ENCODE data around the gene NOLC1.

NOLC1 gene

DNA sequence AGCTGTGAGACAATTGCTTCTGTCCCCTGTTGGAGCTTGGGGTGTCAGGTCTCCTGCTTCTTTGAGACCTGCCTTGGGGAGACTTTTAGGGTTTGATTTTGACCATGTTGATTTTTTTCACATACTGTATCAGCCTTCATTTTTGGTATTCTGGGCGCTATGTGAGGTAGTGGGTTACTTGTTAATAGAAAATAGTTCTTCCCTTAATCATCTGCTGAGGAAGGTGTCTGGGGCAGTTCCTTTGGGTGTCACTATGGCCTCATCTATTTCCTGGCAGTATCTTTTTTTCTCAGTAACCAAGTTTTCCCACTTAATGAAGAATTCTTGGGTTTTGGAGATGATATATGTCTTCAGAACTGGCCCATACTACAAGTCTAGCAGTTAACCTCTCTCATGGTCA lies 4.6 kb upstream of the NOLC1 start:
- FAIRE-seq (no peak), DNase-seq (ENCODE audit: insufficient read length, low spot score) (no peak)
- TF ChIP-seq, protein P1, sequence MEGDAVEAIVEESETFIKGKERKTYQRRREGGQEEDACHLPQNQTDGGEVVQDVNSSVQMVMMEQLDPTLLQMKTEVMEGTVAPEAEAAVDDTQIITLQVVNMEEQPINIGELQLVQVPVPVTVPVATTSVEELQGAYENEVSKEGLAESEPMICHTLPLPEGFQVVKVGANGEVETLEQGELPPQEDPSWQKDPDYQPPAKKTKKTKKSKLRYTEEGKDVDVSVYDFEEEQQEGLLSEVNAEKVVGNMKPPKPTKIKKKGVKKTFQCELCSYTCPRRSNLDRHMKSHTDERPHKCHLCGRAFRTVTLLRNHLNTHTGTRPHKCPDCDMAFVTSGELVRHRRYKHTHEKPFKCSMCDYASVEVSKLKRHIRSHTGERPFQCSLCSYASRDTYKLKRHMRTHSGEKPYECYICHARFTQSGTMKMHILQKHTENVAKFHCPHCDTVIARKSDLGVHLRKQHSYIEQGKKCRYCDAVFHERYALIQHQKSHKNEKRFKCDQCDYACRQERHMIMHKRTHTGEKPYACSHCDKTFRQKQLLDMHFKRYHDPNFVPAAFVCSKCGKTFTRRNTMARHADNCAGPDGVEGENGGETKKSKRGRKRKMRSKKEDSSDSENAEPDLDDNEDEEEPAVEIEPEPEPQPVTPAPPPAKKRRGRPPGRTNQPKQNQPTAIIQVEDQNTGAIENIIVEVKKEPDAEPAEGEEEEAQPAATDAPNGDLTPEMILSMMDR (IDR thresholded peaks at IDR 0.05; ENCODE audit: insufficient read depth, missing control alignments), result no peak

DNA sequence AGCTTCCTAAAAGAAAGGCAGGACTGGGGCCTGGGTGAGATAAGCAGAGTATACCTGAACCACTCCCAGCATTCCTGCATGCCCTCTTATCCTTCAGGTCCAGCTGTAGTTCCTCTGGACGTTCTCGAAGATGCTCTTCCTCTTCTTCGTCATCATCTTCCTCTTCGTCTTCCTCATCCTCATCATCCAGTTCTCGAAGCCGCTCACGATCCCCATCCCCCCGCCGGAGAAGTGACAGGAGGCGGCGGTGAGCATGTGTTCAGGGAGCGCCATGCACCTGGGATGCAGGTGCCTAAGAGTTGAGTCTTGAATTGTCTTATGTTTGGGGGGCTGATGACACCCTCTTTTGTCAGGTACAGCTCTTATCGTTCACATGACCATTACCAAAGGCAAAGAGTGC lies 3.9 kb upstream of the NOLC1 start:
- DNase-seq (ENCODE audit: insufficient read length, low spot score), result no peak
- FAIRE-seq, result no peak
- TF ChIP-seq, protein P1 (IDR thresholded peaks at IDR 0.05; ENCODE audit: insufficient read depth, missing control alignments), result no peak

DNA sequence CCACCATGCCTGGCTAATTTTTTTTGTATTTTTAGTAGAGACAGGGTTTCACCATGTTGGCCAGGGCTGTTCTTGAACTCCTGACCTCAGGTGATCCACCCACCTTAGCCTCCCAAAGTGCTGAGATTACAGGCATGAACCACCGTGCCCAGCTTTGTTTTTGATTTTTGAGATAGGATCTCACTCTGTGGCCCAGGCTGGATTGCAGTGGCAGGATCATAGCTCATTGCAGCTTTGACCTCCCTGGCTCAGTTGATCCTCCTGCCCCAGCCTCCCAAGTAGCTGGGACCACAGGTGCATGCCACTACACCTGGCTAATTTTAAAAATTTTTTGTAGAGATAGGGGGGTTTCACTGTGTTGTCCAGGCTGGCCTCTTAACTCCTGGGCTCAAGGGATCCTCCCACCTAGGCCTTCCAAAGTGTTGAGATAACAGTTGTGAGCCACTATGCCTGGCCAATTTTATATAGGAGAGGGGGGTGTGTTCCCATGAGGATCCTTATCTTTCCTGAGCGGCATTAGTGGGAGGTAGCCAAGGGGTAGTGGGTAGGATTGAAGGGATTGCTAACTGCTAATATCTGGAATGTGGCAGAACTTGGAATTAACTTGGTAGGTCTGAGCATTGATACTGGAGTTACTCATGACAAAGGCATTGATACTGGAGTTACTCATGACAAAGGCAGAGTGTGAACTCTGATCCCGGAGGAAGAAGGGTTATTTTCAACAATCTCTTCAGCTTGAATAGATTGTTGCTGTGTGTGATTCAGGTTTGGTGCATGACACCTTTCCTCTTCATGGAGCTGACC lies 1.0 kb upstream of the NOLC1 start:
- FAIRE-seq, result no peak
- no peak for DNase-seq (ENCODE audit: insufficient read length, low spot score)
- TF ChIP-seq, protein P1 (IDR thresholded peaks at IDR 0.05; ENCODE audit: insufficient read depth, missing control alignments), result no peak

DNA sequence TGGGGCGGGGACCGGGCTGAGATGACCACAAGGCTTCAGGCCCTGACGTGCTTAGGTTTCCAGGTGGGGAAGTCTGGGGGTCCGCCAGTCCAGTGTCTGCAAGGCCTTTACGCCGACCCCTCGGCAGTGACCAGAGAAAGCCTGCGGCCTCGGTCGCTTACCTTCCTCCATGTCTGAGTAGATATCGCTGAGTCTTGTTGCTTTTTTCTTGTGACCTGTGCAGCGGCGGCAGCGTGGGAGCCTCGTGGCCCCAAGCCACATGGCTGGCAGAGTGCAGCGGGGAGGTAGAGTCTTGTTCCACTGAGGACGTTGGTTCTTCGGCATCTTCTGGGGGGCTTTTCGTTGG lies 329 bp downstream of the NOLC1 start:
- no peak for DNase-seq (ENCODE audit: insufficient read length, low spot score)
- no peak for FAIRE-seq
- TF ChIP-seq, protein P1 (IDR thresholded peaks at IDR 0.05; ENCODE audit: insufficient read depth, missing control alignments), result no peak

DNA sequence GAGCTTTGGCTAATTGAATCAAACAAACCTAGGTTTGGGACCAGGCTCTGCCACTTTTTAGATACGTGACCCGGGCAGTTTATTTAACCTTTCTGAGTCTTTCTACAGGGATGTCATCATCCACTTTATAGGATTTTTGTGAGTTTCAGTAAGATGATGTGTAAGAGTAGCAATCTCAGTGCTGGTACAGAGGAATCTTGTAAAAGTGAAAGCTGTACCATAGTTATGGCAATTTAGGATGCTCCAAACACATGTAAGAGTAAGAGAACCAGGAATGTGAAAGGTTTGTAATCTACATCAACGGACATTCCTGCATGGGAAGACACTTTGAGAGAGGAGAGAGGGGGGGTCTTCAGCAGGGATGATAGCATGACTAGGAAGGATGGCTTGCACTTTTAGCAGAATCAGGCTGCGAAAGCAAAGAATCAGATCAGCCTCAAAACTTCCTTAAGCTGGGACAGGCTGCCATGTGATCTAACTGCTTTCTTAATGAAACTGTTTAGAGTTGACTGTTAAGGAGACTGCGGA lies 968 bp downstream of the NOLC1 start:
- no peak for FAIRE-seq
- TF ChIP-seq, protein P1 (IDR thresholded peaks at IDR 0.05; ENCODE audit: insufficient read depth, missing control alignments), result no peak
- no peak for DNase-seq (ENCODE audit: insufficient read length, low spot score)

DNA sequence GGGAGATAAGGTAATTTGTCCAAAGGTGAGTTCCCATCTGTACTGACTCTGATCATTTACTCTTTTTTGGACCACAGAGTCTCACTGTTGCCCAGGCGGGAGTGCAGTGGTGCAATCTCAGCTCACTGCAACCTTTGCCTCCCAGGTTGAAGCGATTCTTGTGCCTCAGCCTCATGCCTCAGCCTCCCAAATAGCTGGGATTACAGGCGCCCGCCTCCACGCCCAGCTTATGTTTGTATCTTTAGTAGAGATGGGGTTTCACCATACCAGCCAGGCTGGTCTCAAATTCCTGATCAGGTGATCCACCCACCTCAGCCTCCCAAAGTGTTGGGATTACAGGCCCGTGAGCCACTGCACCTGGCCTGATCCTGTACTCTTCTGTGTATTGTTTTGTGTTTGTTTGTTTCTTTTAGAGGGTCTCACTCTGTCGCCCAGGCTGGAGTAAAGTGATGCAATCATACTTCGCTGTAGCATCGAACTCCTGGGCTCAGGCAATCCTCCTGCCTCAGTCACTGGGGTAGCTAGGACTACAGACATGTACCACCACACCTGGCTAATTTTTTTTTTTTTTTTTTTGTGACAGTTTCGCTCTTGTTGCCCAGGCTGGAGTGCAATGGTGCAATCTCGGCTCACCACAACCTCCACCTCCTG lies 2.4 kb downstream of the NOLC1 start:
- FAIRE-seq (no peak), DNase-seq (ENCODE audit: insufficient read length, low spot score) (no peak)
- TF ChIP-seq, protein P1 (IDR thresholded peaks at IDR 0.05; ENCODE audit: insufficient read depth, missing control alignments), result no peak

DNA sequence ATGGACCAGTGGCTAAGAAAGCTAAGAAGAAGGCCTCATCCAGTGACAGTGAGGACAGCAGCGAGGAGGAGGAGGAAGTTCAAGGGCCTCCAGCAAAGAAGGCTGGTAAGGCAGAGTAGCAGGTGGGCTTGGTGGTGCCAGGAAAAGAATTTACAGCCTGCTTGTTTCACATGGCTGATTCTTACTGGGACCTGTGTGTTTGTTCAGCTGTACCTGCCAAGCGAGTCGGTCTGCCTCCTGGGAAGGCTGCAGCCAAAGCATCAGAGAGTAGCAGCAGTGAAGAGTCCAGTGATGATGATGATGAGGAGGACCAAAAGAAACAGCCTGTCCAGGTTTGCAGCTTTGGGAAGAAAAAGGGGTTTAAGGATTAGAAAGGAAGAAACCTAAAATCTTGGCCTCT lies 5.0 kb downstream of the NOLC1 start:
- FAIRE-seq (no peak), DNase-seq (ENCODE audit: insufficient read length, low spot score) (no peak)
- TF ChIP-seq, protein P1 (IDR thresholded peaks at IDR 0.05; ENCODE audit: insufficient read depth, missing control alignments), result no peak
